Measurements from ENCODE around the gene PDLIM7. TPM values are rescaled to one million over a fixed set of nuclear protein-coding genes. Genes with fewer than 3 reads are reported as not detected.

PDLIM7 gene
- total and polyA plus RNA-seq, 2 of the 8 experiments (the other 6 are each of a cell fraction or from before 2014, with no cell fraction given) = 67.3 to 94.2 TPM

GRCh38 chr5:177445052-177445916, 52.1 kb downstream of the PDLIM7 start (continued):
- TF ChIP-seq YY1 (IDR thresholded peaks at IDR 0.05; ENCODE audit: low read depth, low read length) = no peak
- no peak for TF ChIP-seq CHD2 (IDR thresholded peaks at IDR 0.05; ENCODE audit: low read length)
- TF ChIP-seq SUZ12 (IDR thresholded peaks at IDR 0.05; ENCODE audit: low read length) = no peak; the same call in 1 of the 2 replicates
- TF ChIP-seq, protein P1, sequence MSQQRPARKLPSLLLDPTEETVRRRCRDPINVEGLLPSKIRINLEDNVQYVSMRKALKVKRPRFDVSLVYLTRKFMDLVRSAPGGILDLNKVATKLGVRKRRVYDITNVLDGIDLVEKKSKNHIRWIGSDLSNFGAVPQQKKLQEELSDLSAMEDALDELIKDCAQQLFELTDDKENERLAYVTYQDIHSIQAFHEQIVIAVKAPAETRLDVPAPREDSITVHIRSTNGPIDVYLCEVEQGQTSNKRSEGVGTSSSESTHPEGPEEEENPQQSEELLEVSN (IDR thresholded peaks at IDR 0.05) = no peak
- TF ChIP-seq KDM4A (IDR thresholded peaks at IDR 0.05; ENCODE audit: low read depth, low read length, severe bottlenecking) = no peak

Data from H1 (cell line).